HG03135 (cell line): Measurements from ENCODE around the gene ZC3H10.
A peak's percentile ranks its signal among the peaks of the same experiment; 100 is the strongest.
"Not testable (repeated sequence)": the region's sequence is repeated elsewhere in the genome, so short reads cannot be mapped to it uniquely, and the experiment has no call there.

ENCODE experiments used
- ATAC-seq: cut with Tn5 transposase; IDR thresholded peaks from one replicate; pipeline ENCODE4 v1.9.1; 2021; ENCODE audit warnings: mild to moderate bottlenecking, moderate library complexity; ENCODE audit not compliant: unreplicated experiment

The ZC3H10 gene

GRCh38 chr12:56102683-56103065 is 15.4 kb upstream of the ZC3H10 start:
- ATAC-seq: no peak

GRCh38 chr12:56103066-56103711 is 14.9 kb upstream of the ZC3H10 start:
- no peak for ATAC-seq

- no peak for ATAC-seq
Observed at GRCh38 chr12:56103823-56104108, 14.3 kb upstream of the ZC3H10 start.

GRCh38 chr12:56104109-56104814 is 13.8 kb upstream of the ZC3H10 start, which contains the start of gene PA2G4:
Gene PA2G4 (plus strand): TSS chr12:56104559. CDS start chr12:56104738, 179 bp downstream.
- peak; percentile 96 for ATAC-seq

- peak; percentile 6 for ATAC-seq
Observed at GRCh38 chr12:56104815-56105608, 13.1 kb upstream of the ZC3H10 start.

GRCh38 chr12:56105609-56105902 is 12.5 kb upstream of the ZC3H10 start:
- ATAC-seq: no peak

- no peak for ATAC-seq
Observed at GRCh38 chr12:56107242-56107641, 10.8 kb upstream of the ZC3H10 start.

- no peak for ATAC-seq
Observed at GRCh38 chr12:56110571-56110970, 7.5 kb upstream of the ZC3H10 start.

- ATAC-seq: no peak
Observed at GRCh38 chr12:56114084-56114483, 4.0 kb upstream of the ZC3H10 start.

GRCh38 chr12:56115329-56115728 is 2.7 kb upstream of the ZC3H10 start:
- ATAC-seq: no peak

GRCh38 chr12:56116267-56117081 is 1.6 kb upstream of the ZC3H10 start, which contains the start of gene RPL41:
Gene RPL41 (plus strand): TSS chr12:56116633.
- peak; percentile 36 for ATAC-seq

- not testable (repeated sequence) for ATAC-seq
Observed at GRCh38 chr12:56117082-56117706, 872 bp upstream of the ZC3H10 start.

- peak; percentile 0 for ATAC-seq
Observed at GRCh38 chr12:56118688-56119357, 757 bp downstream of the ZC3H10 start.

- ATAC-seq: no peak
Observed at GRCh38 chr12:56119361-56119796, 1.3 kb downstream of the ZC3H10 start.

- ATAC-seq: no peak
Observed at GRCh38 chr12:56120158-56120846, 2.2 kb downstream of the ZC3H10 start.

- ATAC-seq: no peak
Observed at GRCh38 chr12:56121204-56121870, 3.3 kb downstream of the ZC3H10 start.

- no peak for ATAC-seq
Observed at GRCh38 chr12:56122637-56123036, 4.6 kb downstream of the ZC3H10 start.

GRCh38 chr12:56124133-56124532 is 6.1 kb downstream of the ZC3H10 start:
- ATAC-seq: no peak

- no peak for ATAC-seq
Observed at GRCh38 chr12:56126732-56127239, 8.7 kb downstream of the ZC3H10 start.
